Measurements from ENCODE around the gene NUTM2F.
A peak's percentile ranks its signal among the peaks of the same experiment; 100 is the strongest.
"Not testable (repeated sequence)": the region's sequence is repeated elsewhere in the genome, so short reads cannot be mapped to it uniquely, and the experiment has no call there.

NUTM2F gene

GRCh38 chr9:94328544-94328943 lies at the start of gene NUTM2F:
Gene NUTM2F, minus strand, starts transcription at chr9:94328644. Its CDS starts 21 bp downstream, at chr9:94328623.
- H3K27me3 ChIP-seq (ENCODE audit: control insufficient read depth in 2 of 2, insufficient read depth in 2 of 2, low read length in 2 of 2); H3K9ac ChIP-seq (ENCODE audit: low read depth in 1 of 2, low read length in 2 of 2); H3K36me3 ChIP-seq (ENCODE audit: control insufficient read depth in 2 of 2, insufficient read depth in 2 of 2, low read length in 2 of 2); H3K27ac ChIP-seq (ENCODE audit: low read depth in 2 of 2, low read length in 2 of 2); H3K4me1 ChIP-seq (ENCODE audit: control insufficient read depth in 2 of 2, insufficient read depth in 2 of 2, low read length in 2 of 2); H3K4me3 ChIP-seq (ENCODE audit: low read length in 2 of 2); H3K9me3 ChIP-seq (ENCODE audit: control insufficient read depth in 2 of 2, low read length in 2 of 2): not testable (repeated sequence)

GRCh38 chr9:94375197-94375596 lies 46.8 kb upstream of the NUTM2F start:
- H3K4me1 ChIP-seq (ENCODE audit: control insufficient read depth in 2 of 2, insufficient read depth in 2 of 2, low read length in 2 of 2); H3K36me3 ChIP-seq (ENCODE audit: control insufficient read depth in 2 of 2, insufficient read depth in 2 of 2, low read length in 2 of 2); H3K9me3 ChIP-seq (ENCODE audit: control insufficient read depth in 2 of 2, low read length in 2 of 2); H3K27me3 ChIP-seq (ENCODE audit: control insufficient read depth in 2 of 2, insufficient read depth in 2 of 2, low read length in 2 of 2): not testable (repeated sequence)
- peak overlapping the region; percentile 54 to 69 for H3K4me3 ChIP-seq (ENCODE audit: low read length in 2 of 2)
- peak overlapping the region in 1 of 2 donors; percentile 57 for H3K9ac ChIP-seq (ENCODE audit: low read depth in 1 of 2, low read length in 2 of 2)
- peak overlapping the region in 1 of 2 donors; percentile 43 for H3K27ac ChIP-seq (ENCODE audit: low read depth in 2 of 2, low read length in 2 of 2)

- H3K36me3 ChIP-seq (ENCODE audit: control insufficient read depth in 2 of 2, insufficient read depth in 2 of 2, low read length in 2 of 2) = not testable (repeated sequence)
- peak overlapping the region in 1 of 2 donors; percentile 52 for H3K27ac ChIP-seq (ENCODE audit: low read depth in 2 of 2, low read length in 2 of 2)
Measured at GRCh38 chr9:94374176-94375056, 46.0 kb upstream of the NUTM2F start.

GRCh38 chr9:94373779-94374175 lies 45.3 kb upstream of the NUTM2F start:
- peak overlapping the region; percentile 67 to 75 for H3K4me3 ChIP-seq (ENCODE audit: low read length in 2 of 2)
- H3K9ac ChIP-seq (ENCODE audit: low read depth in 1 of 2, low read length in 2 of 2) = peak overlapping the region in 1 of 2 donors; percentile 63
- H3K36me3 ChIP-seq (ENCODE audit: control insufficient read depth in 2 of 2, insufficient read depth in 2 of 2, low read length in 2 of 2); H3K27me3 ChIP-seq (ENCODE audit: control insufficient read depth in 2 of 2, insufficient read depth in 2 of 2, low read length in 2 of 2); H3K4me1 ChIP-seq (ENCODE audit: control insufficient read depth in 2 of 2, insufficient read depth in 2 of 2, low read length in 2 of 2); H3K9me3 ChIP-seq (ENCODE audit: control insufficient read depth in 2 of 2, low read length in 2 of 2): not testable (repeated sequence)
- H3K27ac ChIP-seq (ENCODE audit: low read depth in 2 of 2, low read length in 2 of 2) = peak overlapping the region in 1 of 2 donors; percentile 52

More at GRCh38 chr9:94374176-94375056, 46.0 kb upstream of the NUTM2F start:
- not testable (repeated sequence) for H3K9me3 ChIP-seq (ENCODE audit: control insufficient read depth in 2 of 2, low read length in 2 of 2); H3K4me1 ChIP-seq (ENCODE audit: control insufficient read depth in 2 of 2, insufficient read depth in 2 of 2, low read length in 2 of 2); H3K27me3 ChIP-seq (ENCODE audit: control insufficient read depth in 2 of 2, insufficient read depth in 2 of 2, low read length in 2 of 2)
- peak overlapping the region; percentile 57 to 63 for H3K9ac ChIP-seq (ENCODE audit: low read depth in 1 of 2, low read length in 2 of 2)
- peak overlapping the region; percentile 67 to 75 for H3K4me3 ChIP-seq (ENCODE audit: low read length in 2 of 2)

- not testable (repeated sequence) for H3K27ac ChIP-seq (ENCODE audit: low read depth in 2 of 2, low read length in 2 of 2); H3K27me3 ChIP-seq (ENCODE audit: control insufficient read depth in 2 of 2, insufficient read depth in 2 of 2, low read length in 2 of 2); H3K9me3 ChIP-seq (ENCODE audit: control insufficient read depth in 2 of 2, low read length in 2 of 2); H3K9ac ChIP-seq (ENCODE audit: low read depth in 1 of 2, low read length in 2 of 2); H3K4me3 ChIP-seq (ENCODE audit: low read length in 2 of 2); H3K4me1 ChIP-seq (ENCODE audit: control insufficient read depth in 2 of 2, insufficient read depth in 2 of 2, low read length in 2 of 2); H3K36me3 ChIP-seq (ENCODE audit: control insufficient read depth in 2 of 2, insufficient read depth in 2 of 2, low read length in 2 of 2)
Measured at GRCh38 chr9:94370266-94370665, 41.8 kb upstream of the NUTM2F start.

- H3K27me3 ChIP-seq (ENCODE audit: control insufficient read depth in 2 of 2, insufficient read depth in 2 of 2, low read length in 2 of 2); H3K4me1 ChIP-seq (ENCODE audit: control insufficient read depth in 2 of 2, insufficient read depth in 2 of 2, low read length in 2 of 2); H3K9me3 ChIP-seq (ENCODE audit: control insufficient read depth in 2 of 2, low read length in 2 of 2); H3K27ac ChIP-seq (ENCODE audit: low read depth in 2 of 2, low read length in 2 of 2); H3K9ac ChIP-seq (ENCODE audit: low read depth in 1 of 2, low read length in 2 of 2); H3K4me3 ChIP-seq (ENCODE audit: low read length in 2 of 2); H3K36me3 ChIP-seq (ENCODE audit: control insufficient read depth in 2 of 2, insufficient read depth in 2 of 2, low read length in 2 of 2): not testable (repeated sequence)
Measured at GRCh38 chr9:94364093-94364614, 35.7 kb upstream of the NUTM2F start.

GRCh38 chr9:94357158-94357557 lies 28.7 kb upstream of the NUTM2F start:
- not testable (repeated sequence) for H3K9me3 ChIP-seq (ENCODE audit: control insufficient read depth in 2 of 2, low read length in 2 of 2); H3K27me3 ChIP-seq (ENCODE audit: control insufficient read depth in 2 of 2, insufficient read depth in 2 of 2, low read length in 2 of 2); H3K27ac ChIP-seq (ENCODE audit: low read depth in 2 of 2, low read length in 2 of 2); H3K9ac ChIP-seq (ENCODE audit: low read depth in 1 of 2, low read length in 2 of 2); H3K36me3 ChIP-seq (ENCODE audit: control insufficient read depth in 2 of 2, insufficient read depth in 2 of 2, low read length in 2 of 2); H3K4me3 ChIP-seq (ENCODE audit: low read length in 2 of 2); H3K4me1 ChIP-seq (ENCODE audit: control insufficient read depth in 2 of 2, insufficient read depth in 2 of 2, low read length in 2 of 2)

GRCh38 chr9:94351901-94352723 lies 23.7 kb upstream of the NUTM2F start:
- not testable (repeated sequence) for H3K27me3 ChIP-seq (ENCODE audit: control insufficient read depth in 2 of 2, insufficient read depth in 2 of 2, low read length in 2 of 2); H3K9ac ChIP-seq (ENCODE audit: low read depth in 1 of 2, low read length in 2 of 2); H3K4me1 ChIP-seq (ENCODE audit: control insufficient read depth in 2 of 2, insufficient read depth in 2 of 2, low read length in 2 of 2); H3K27ac ChIP-seq (ENCODE audit: low read depth in 2 of 2, low read length in 2 of 2); H3K36me3 ChIP-seq (ENCODE audit: control insufficient read depth in 2 of 2, insufficient read depth in 2 of 2, low read length in 2 of 2); H3K9me3 ChIP-seq (ENCODE audit: control insufficient read depth in 2 of 2, low read length in 2 of 2); H3K4me3 ChIP-seq (ENCODE audit: low read length in 2 of 2)

GRCh38 chr9:94348754-94349153 lies 20.3 kb upstream of the NUTM2F start:
- H3K9ac ChIP-seq (ENCODE audit: low read depth in 1 of 2, low read length in 2 of 2); H3K4me1 ChIP-seq (ENCODE audit: control insufficient read depth in 2 of 2, insufficient read depth in 2 of 2, low read length in 2 of 2); H3K9me3 ChIP-seq (ENCODE audit: control insufficient read depth in 2 of 2, low read length in 2 of 2); H3K27ac ChIP-seq (ENCODE audit: low read depth in 2 of 2, low read length in 2 of 2); H3K4me3 ChIP-seq (ENCODE audit: low read length in 2 of 2); H3K27me3 ChIP-seq (ENCODE audit: control insufficient read depth in 2 of 2, insufficient read depth in 2 of 2, low read length in 2 of 2); H3K36me3 ChIP-seq (ENCODE audit: control insufficient read depth in 2 of 2, insufficient read depth in 2 of 2, low read length in 2 of 2): not testable (repeated sequence)

GRCh38 chr9:94347451-94347850 lies 19.0 kb upstream of the NUTM2F start:
- H3K9ac ChIP-seq (ENCODE audit: low read depth in 1 of 2, low read length in 2 of 2); H3K27me3 ChIP-seq (ENCODE audit: control insufficient read depth in 2 of 2, insufficient read depth in 2 of 2, low read length in 2 of 2); H3K4me1 ChIP-seq (ENCODE audit: control insufficient read depth in 2 of 2, insufficient read depth in 2 of 2, low read length in 2 of 2); H3K27ac ChIP-seq (ENCODE audit: low read depth in 2 of 2, low read length in 2 of 2); H3K9me3 ChIP-seq (ENCODE audit: control insufficient read depth in 2 of 2, low read length in 2 of 2); H3K4me3 ChIP-seq (ENCODE audit: low read length in 2 of 2); H3K36me3 ChIP-seq (ENCODE audit: control insufficient read depth in 2 of 2, insufficient read depth in 2 of 2, low read length in 2 of 2): not testable (repeated sequence)

Measured in mucosa of rectum (tissue), 2 donors.